ENCODE results near the gene SYNJ1.
"Not testable (repeated sequence)": the region's sequence is repeated elsewhere in the genome, so short reads cannot be mapped to it uniquely, and the experiment has no call there.

The SYNJ1 gene, protein sequence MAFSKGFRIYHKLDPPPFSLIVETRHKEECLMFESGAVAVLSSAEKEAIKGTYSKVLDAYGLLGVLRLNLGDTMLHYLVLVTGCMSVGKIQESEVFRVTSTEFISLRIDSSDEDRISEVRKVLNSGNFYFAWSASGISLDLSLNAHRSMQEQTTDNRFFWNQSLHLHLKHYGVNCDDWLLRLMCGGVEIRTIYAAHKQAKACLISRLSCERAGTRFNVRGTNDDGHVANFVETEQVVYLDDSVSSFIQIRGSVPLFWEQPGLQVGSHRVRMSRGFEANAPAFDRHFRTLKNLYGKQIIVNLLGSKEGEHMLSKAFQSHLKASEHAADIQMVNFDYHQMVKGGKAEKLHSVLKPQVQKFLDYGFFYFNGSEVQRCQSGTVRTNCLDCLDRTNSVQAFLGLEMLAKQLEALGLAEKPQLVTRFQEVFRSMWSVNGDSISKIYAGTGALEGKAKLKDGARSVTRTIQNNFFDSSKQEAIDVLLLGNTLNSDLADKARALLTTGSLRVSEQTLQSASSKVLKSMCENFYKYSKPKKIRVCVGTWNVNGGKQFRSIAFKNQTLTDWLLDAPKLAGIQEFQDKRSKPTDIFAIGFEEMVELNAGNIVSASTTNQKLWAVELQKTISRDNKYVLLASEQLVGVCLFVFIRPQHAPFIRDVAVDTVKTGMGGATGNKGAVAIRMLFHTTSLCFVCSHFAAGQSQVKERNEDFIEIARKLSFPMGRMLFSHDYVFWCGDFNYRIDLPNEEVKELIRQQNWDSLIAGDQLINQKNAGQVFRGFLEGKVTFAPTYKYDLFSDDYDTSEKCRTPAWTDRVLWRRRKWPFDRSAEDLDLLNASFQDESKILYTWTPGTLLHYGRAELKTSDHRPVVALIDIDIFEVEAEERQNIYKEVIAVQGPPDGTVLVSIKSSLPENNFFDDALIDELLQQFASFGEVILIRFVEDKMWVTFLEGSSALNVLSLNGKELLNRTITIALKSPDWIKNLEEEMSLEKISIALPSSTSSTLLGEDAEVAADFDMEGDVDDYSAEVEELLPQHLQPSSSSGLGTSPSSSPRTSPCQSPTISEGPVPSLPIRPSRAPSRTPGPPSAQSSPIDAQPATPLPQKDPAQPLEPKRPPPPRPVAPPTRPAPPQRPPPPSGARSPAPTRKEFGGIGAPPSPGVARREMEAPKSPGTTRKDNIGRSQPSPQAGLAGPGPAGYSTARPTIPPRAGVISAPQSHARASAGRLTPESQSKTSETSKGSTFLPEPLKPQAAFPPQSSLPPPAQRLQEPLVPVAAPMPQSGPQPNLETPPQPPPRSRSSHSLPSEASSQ (N-terminal part only)

DNA sequence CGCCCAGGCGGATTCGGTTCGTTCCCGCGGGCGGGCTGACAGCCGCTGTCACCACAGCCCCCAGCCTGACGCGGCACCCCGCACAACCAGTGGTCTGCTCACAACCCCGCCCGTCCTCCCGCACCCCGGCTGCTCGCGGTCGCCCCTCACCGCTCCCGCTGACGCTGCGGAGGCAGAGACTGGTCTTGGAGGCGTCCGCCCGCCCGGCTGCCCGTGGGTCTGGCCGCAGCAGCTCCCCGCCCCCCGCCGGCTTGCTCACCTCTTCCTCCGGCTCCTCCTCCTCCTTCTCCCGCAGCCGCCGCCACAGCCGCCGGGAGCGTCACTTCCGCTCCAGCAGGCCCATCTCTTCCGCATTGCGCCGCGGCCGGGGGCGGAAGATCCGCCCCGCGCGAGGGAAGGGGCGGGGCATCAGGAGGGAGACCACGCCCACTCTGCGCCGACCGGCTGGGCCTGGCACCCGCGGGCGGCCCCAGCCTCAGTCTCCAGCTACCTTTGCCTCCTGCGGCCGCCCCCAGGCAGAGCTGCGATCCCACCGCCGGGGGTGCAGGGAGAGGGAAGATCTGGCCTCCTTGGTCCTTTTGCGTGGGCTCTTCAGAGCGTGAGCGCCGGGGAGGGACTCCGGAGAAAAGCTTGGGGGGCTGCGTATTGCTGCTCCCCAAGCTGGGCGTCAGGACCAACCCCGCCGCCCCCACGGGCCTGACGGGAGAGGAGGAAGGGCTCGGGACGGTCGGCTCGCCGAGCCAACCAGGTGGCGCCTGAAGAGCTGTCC is at the start of gene SYNJ1:
Gene SYNJ1, minus strand, starts transcription at position 327 of the 769 bp plus-strand sequence. CDS start 1,118 bp downstream, outside the sequence.
- H3K36me3 ChIP-seq (ENCODE audit: insufficient read depth, low read length): peaks cover 9% of the 10 kb centered on the region
- peak within 1 kb of the TSS; percentile 82 for H3K9ac ChIP-seq (ENCODE audit: insufficient read length)
- H3K9me3 ChIP-seq (ENCODE audit: low read depth, low read length): no peaks in the 10 kb centered on the region
- no peak for DNase-seq (ENCODE audit: low read depth, low spot score)
- peak within 1 kb of the TSS; percentile 15; the same call in 1 of the 2 replicates for H3K27ac ChIP-seq
- H3K4me3 ChIP-seq: peak within 1 kb of the TSS; percentile 91
- TF ChIP-seq EZH2 (IDR thresholded peaks at IDR 0.05): no peak
- TF ChIP-seq FOXP2 (optimal IDR thresholded peaks at IDR 0.05; ENCODE audit: control extremely low read depth, extremely low read length, insufficient read depth): peak; percentile 27
- peak; percentile 80; the same call in 1 of the 2 replicates for TF ChIP-seq POLR2AphosphoS5 (IDR thresholded peaks at IDR 0.05; ENCODE audit: borderline replicate concordance, low read depth, low read length)

DNA sequence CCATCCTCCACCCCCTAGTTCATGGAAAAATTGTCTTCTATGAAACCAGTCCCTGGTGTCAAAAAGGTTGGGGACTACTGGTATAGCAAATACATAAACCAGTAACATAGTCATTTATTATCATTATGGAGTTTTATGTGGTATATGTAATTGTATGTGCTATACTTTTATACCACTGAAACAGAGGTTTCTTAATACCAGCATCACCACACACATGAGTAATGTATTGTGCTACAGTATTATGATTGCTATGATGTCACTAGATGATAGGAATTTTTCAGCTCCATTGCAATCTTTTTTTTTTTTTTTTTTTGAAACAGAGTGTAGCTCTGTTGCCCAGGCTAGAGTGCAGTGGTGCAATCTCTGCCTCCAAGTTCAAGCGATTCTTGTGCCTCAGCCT is 49.5 kb upstream of the SYNJ1 start:
- H3K9me3 ChIP-seq (ENCODE audit: low read depth, low read length): no peaks in the 10 kb centered on the region
- no peaks in the 10 kb centered on the region for H3K36me3 ChIP-seq (ENCODE audit: insufficient read depth, low read length)
- TF ChIP-seq EZH2 (IDR thresholded peaks at IDR 0.05): no peak
- TF ChIP-seq POLR2AphosphoS5 (IDR thresholded peaks at IDR 0.05; ENCODE audit: borderline replicate concordance, low read depth, low read length): no peak
- no peak for TF ChIP-seq FOXP2 (optimal IDR thresholded peaks at IDR 0.05; ENCODE audit: control extremely low read depth, extremely low read length, insufficient read depth)
- DNase-seq (ENCODE audit: low read depth, low spot score): no peak
- H3K27ac ChIP-seq: no peak overlapping the region
- H3K4me3 ChIP-seq: no peak overlapping the region
- no peak overlapping the region for H3K9ac ChIP-seq (ENCODE audit: insufficient read length)

DNA sequence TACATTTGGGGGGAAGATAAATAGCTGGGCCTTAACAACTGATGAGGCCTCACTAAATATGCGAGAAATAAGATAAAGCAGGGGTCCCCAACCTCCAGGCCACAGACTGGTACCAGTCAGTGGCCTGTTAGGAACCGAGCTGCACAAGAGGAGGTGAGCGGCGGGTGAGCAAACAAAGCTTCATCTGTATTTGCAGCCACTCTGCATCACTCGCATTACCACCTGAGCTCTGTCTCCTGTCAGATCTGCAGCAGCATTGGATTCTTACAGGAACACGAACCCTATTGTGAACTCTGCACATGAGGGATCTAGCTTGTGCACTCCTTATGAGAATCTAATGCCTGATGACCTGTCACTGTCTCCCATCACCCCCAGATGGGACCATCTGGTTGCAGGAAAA is 48.9 kb upstream of the SYNJ1 start:
- DNase-seq (ENCODE audit: low read depth, low spot score): no peak
- no peak for TF ChIP-seq FOXP2 (optimal IDR thresholded peaks at IDR 0.05; ENCODE audit: control extremely low read depth, extremely low read length, insufficient read depth)
- TF ChIP-seq POLR2AphosphoS5 (IDR thresholded peaks at IDR 0.05; ENCODE audit: borderline replicate concordance, low read depth, low read length): no peak
- TF ChIP-seq EZH2 (IDR thresholded peaks at IDR 0.05): no peak
- H3K27ac ChIP-seq: no peak overlapping the region
- no peak overlapping the region for H3K9ac ChIP-seq (ENCODE audit: insufficient read length)
- no peaks in the 10 kb centered on the region for H3K36me3 ChIP-seq (ENCODE audit: insufficient read depth, low read length)
- H3K4me3 ChIP-seq: no peak overlapping the region
- H3K9me3 ChIP-seq (ENCODE audit: low read depth, low read length): no peaks in the 10 kb centered on the region

DNA sequence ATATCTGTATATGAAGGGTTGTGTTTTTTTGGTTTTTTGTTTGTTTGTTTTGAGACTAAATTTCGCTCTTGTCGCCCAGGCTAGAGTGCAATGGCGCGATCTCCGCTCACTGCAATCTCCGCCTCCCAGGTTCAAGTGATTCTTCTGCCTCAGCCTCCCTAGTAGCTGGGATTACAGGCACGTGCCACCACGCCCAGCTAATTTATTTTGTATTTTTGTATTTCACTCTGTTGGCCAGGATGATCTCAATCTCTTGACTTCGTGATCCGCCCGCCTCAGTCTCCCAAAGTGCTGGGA is 45.2 kb upstream of the SYNJ1 start:
- H3K27ac ChIP-seq; DNase-seq (ENCODE audit: low read depth, low spot score); H3K9me3 ChIP-seq (ENCODE audit: low read depth, low read length): not testable (repeated sequence)
- Histone ChIP-seq H3K9ac (ENCODE audit: insufficient read length) (peak overlapping the region; percentile 98), H3K36me3 (ENCODE audit: insufficient read depth, low read length) (peaks cover 18% of the 10 kb centered on the region), H3K4me3 (peak overlapping the region; percentile 97)

DNA sequence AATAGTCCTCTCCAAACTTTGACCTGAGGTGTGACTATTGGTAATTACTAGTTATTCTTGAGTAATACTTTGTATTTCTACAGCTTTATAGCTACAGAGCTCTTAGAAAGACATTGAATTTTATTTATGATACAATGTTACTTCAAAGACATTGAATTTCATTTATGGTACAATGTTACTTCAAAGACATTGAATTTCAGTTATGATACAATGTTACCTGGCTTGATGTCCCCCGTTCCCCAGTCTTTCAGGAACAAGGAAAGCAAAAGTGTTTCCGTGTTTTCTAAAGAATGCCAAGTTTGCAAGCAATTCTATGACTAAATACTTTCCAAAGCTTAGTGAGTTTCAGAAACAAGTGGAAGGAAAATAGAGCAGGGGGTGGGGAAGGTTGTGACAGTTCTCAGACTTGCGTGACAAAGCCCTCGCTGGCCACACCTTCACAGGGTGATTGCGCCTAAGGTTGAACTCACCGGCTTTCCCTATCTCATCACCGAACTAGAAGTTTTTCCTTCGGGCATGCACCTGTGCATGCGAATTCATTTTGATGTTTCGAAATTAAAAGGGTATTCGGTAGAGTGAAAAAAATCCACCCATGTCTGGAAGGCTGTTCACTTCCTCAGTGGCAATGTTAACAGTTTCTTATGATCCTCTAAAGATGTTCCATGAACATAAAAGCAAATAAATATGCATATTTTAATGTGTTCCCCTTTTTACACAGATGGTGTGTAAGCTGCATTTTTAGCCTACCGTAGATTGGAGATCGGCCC is 44.7 kb upstream of the SYNJ1 start:
- Histone ChIP-seq H3K36me3 (ENCODE audit: insufficient read depth, low read length) (peaks cover 23% of the 10 kb centered on the region), H3K9ac (ENCODE audit: insufficient read length) (peak overlapping the region; percentile 98), H3K27ac (peak overlapping the region; percentile 85), H3K4me3 (peak overlapping the region; percentile 97), H3K9me3 (ENCODE audit: low read depth, low read length) (no peaks in the 10 kb centered on the region)
- DNase-seq (ENCODE audit: low read depth, low spot score): no peak
- TF ChIP-seq EZH2 (IDR thresholded peaks at IDR 0.05): no peak
- TF ChIP-seq FOXP2 (optimal IDR thresholded peaks at IDR 0.05; ENCODE audit: control extremely low read depth, extremely low read length, insufficient read depth): no peak
- no peak for TF ChIP-seq POLR2AphosphoS5 (IDR thresholded peaks at IDR 0.05; ENCODE audit: borderline replicate concordance, low read depth, low read length)

DNA sequence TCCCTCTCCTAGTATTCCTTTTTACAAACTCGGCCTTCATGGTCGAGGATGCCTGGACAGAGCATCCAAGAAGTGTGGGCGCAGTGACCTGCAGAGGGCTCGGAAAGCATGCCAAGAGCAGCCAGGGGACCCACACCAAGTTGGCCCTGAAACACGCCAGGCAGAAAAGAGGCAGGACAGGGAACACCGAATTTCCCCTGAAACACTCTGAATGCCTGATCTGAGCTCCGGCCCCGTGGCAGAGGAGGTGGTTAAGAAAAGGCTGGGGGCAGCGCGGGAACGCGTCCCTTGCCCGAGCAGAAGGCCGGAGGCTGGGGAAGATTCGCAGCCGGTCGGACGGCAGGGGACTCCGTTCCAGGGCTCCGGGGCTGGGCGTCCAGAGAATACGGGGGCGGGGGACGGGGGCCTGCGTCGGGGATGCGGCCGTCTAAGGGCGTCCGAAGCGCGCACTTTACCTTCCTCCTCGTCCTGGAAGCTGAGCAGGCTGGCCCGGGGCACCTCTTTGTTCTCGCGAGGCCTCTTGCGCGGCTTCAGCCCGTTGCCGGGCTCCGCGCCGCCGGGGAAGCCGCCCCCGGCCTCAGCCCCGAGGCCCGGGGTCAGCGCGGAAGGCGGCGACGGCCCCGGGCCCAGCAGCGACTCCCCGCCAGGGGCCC is 43.2 kb upstream of the SYNJ1 start:
- DNase-seq (ENCODE audit: low read depth, low spot score): no peak
- H3K27ac ChIP-seq: peak overlapping the region; percentile 70; the same call in 1 of the 2 replicates
- H3K36me3 ChIP-seq (ENCODE audit: insufficient read depth, low read length): peaks cover 38% of the 10 kb centered on the region
- peak overlapping the region; percentile 94 for H3K9ac ChIP-seq (ENCODE audit: insufficient read length)
- TF ChIP-seq FOXP2 (optimal IDR thresholded peaks at IDR 0.05; ENCODE audit: control extremely low read depth, extremely low read length, insufficient read depth) (no peak), EZH2 (IDR thresholded peaks at IDR 0.05) (no peak), POLR2AphosphoS5 (IDR thresholded peaks at IDR 0.05; ENCODE audit: borderline replicate concordance, low read depth, low read length) (no peak)
- no peaks in the 10 kb centered on the region for H3K9me3 ChIP-seq (ENCODE audit: low read depth, low read length)
- peak overlapping the region; percentile 97 for H3K4me3 ChIP-seq

DNA sequence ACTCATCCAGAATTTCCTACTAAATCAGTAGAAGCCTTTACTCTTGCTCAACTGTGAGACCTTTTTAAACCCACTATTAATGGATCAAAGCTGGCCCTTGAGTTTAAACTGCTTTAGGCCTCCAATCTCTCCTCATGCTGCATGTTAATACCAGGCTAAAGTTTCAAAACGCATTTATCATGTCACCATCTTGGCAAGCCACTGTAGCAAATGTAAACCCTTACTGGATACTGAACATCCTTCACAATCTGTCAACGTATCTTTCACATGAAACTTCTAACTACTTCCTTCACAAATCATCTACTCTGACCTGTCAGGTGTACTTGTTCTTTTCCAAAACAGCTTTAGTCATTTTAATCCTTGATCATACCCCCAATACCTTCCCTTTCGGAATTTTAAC is 40.7 kb upstream of the SYNJ1 start:
- Histone ChIP-seq H3K9me3 (ENCODE audit: low read depth, low read length) (no peaks in the 10 kb centered on the region), H3K27ac (no peak overlapping the region), H3K36me3 (ENCODE audit: insufficient read depth, low read length) (peaks cover 58% of the 10 kb centered on the region), H3K4me3 (peak overlapping the region; percentile 97), H3K9ac (ENCODE audit: insufficient read length) (no peak overlapping the region)
- DNase-seq (ENCODE audit: low read depth, low spot score): no peak
- TF ChIP-seq FOXP2 (optimal IDR thresholded peaks at IDR 0.05; ENCODE audit: control extremely low read depth, extremely low read length, insufficient read depth): no peak
- TF ChIP-seq POLR2AphosphoS5 (IDR thresholded peaks at IDR 0.05; ENCODE audit: borderline replicate concordance, low read depth, low read length): no peak
- no peak for TF ChIP-seq EZH2 (IDR thresholded peaks at IDR 0.05)

Data from SK-N-MC (cell line).